Muscle of back (tissue), 11 donors: Measurements from ENCODE around the gene QPRT. TPM values are rescaled to one million over a fixed set of nuclear protein-coding genes. Genes with fewer than 3 reads are reported as not detected.
"Not testable (repeated sequence)": the region's sequence is repeated elsewhere in the genome, so short reads cannot be mapped to it uniquely, and the experiment has no call there.

Experiments used
- DNase-seq, 3 donors: peaks; one replicate each; pipeline versions ENCODE4 v3.0.0 to v3.0.0-alpha.2; 2013
- polyA plus RNA-seq, 10 donors: library from polyadenylated mRNA; unstranded; fragments of 120-200 nt; gene quantifications; one replicate each; pipeline ENCODE4 v1.2.1, GENCODE V29; 2013; ENCODE audit not compliant: insufficient read length in 10 of 10

QPRT gene
- polyA plus RNA-seq, 10 donors = 47.6 to 64.3 (median 57.5) TPM

DNA sequence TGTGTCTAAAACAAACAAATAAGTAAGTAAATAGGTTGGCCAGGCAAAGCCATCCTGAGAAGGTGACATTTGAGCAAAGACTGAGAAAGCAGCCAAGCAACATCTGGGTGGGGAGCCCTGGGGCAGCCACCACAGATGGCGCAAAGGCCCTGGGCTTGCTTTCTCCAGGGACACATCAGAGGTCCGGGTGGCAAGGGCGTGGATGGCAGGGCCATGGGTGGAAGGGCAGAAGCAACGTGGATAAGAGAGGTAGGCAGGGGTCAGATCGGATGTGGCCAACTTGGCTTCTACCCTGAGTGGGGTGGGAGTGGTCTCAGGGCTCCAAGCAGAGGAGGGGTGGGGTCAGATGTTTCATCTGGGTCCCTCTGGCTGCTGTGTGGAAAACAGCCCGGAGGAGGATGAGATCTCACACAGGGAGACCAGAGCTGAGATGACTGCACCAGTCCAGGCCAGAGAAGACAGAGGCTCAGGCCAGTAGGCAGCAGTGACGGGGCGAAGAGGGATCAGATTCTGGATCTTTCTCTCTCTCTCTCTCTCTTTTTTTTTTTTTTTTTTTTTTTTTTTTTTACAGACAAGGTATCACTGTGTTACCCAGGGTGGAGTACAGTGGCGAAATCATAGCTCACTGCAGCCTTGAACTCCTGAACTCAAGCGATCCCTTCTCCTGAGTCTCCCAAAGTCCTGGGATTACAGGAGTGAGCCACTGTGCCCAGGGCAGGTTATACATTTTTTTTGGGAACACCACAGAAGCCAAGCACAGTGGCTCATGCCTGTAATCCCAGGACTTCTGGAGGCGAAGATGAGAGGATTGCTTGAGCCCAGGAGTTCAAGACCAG, 22.1 kb upstream of the QPRT start:
- no peak for DNase-seq

DNA sequence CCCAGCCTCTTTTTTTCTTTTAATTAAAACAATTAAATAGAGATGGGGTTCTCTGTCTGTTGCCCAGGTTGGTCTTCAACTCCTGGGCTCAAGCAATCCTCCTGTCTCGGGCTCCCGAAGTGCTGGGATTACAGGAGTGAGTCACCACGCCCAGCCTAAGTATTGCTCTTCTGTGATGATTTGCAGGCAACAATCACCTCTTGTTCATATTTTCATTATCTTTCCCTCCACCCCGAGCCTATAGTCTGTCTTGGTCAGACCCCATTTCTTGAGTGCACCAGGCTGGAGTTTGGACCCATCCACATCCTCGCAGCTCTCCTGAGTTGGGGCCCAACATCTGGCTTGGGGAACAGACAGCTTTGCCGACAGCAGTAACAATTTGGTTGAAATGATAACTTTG, 20.3 kb upstream of the QPRT start:
- DNase-seq = no peak

DNA sequence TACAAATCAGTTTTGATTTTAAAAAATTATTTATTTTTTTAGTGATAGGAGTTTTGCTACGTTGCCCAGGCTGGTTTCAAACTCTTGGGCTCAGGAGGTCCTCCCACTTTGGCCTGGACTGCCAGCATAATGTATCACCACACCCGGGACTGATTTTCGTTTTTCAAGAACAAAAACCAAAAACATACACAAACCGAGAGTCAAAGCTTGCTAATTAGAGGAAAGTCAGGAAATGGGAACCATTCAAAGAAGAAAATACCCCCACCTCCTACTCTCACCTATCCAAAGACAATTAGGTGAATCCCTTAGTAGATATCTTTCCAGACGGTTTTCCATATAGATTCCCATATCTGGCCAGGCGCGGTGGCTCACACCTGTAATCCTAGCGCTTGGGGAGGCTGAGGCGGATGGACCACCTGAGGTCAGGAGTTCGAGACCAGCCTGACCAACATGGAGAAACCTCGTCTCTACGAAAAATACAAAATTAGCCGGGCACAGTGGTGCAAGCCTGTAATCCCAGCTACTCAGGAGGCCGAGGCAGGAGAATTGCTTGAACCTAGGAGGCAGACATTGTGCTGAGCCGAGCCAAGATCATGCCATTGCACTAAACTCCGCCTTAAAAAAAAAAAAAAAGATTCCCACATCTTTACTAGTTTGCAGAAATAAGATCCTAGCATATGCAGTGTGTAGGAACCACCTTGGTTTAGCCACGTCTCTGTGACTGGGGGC, 16.8 kb upstream of the QPRT start:
- DNase-seq = no peak

DNA sequence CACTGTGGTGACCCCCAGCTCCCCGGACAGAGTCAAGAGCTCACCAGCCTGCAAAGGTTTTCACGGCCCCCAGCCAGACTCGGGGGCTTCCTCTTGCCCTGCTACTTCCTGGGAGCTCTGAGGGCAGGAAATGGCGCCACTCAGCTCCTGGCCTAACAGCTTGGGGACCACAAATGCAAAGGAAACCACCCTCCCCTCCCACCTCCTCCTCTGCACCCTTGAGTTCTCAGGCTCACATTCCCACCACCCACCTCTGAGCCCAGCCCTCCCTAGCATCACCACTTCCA, 16.3 kb upstream of the QPRT start:
- DNase-seq = peak in 1 of 3 donors; percentile 9

DNA sequence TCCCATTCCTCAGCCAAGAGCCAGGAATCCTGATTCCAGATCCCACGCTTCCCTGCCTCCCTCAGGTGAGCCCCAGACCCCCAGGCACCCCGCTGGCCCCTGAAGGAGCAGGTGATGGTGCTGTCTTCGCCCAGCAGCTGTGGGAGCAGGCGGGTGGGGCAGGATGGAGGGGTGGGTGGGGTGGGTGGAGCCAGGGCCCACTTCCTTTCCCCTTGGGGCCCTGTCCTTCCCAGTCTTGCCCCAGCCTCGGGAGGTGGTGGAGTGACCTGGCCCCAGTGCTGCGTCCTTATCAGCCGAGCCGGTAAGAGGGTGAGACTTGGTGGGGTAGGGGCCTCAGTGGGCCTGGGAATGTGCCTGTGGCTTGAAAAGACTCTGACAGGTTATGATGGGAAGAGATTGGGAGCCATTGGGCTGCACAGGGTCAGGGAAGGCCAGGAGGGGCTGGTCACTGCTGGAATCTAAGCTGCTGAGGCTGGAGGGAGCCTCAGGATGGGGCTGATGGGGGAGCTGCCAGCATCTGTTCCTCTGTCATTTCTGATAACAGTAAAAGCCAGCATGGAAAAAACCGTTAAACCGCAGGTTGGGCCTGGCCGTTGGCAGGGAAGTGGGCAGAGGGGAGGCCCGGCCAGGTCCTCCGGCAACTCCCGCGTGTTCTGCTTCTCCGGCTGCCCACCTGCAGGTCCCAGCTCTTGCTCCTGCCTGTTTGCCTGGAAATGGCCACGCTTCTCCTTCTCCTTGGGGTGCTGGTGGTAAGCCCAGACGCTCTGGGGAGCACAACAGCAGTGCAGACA, 15.8 kb upstream of the QPRT start, which contains the start of gene SPN:
SPN (plus strand) TSS at position 232 of the 791 bp plus-strand sequence; CDS start at position 714, 482 bp downstream.
- peak in 1 of 3 donors; percentile 14 for DNase-seq

DNA sequence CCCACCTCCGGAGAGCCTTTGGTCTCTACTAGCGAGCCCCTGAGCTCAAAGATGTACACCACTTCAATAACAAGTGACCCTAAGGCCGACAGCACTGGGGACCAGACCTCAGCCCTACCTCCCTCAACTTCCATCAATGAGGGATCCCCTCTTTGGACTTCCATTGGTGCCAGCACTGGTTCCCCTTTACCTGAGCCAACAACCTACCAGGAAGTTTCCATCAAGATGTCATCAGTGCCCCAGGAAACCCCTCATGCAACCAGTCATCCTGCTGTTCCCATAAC, 15.2 kb upstream of the QPRT start:
- no peak for DNase-seq

DNA sequence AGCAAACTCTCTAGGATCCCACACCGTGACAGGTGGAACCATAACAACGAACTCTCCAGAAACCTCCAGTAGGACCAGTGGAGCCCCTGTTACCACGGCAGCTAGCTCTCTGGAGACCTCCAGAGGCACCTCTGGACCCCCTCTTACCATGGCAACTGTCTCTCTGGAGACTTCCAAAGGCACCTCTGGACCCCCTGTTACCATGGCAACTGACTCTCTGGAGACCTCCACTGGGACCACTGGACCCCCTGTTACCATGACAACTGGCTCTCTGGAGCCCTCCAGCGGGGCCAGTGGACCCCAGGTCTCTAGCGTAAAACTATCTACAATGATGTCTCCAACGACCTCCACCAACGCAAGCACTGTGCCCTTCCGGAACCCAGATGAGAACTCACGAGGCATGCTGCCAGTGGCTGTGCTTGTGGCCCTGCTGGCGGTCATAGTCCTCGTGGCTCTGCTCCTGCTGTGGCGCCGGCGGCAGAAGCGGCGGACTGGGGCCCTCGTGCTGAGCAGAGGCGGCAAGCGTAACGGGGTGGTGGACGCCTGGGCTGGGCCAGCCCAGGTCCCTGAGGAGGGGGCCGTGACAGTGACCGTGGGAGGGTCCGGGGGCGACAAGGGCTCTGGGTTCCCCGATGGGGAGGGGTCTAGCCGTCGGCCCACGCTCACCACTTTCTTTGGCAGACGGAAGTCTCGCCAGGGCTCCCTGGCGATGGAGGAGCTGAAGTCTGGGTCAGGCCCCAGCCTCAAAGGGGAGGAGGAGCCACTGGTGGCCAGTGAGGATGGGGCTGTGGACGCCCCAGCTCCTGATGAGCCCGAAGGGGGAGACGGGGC, 14.7 kb upstream of the QPRT start:
- peak in 1 of 3 donors; percentile 8 for DNase-seq

DNA sequence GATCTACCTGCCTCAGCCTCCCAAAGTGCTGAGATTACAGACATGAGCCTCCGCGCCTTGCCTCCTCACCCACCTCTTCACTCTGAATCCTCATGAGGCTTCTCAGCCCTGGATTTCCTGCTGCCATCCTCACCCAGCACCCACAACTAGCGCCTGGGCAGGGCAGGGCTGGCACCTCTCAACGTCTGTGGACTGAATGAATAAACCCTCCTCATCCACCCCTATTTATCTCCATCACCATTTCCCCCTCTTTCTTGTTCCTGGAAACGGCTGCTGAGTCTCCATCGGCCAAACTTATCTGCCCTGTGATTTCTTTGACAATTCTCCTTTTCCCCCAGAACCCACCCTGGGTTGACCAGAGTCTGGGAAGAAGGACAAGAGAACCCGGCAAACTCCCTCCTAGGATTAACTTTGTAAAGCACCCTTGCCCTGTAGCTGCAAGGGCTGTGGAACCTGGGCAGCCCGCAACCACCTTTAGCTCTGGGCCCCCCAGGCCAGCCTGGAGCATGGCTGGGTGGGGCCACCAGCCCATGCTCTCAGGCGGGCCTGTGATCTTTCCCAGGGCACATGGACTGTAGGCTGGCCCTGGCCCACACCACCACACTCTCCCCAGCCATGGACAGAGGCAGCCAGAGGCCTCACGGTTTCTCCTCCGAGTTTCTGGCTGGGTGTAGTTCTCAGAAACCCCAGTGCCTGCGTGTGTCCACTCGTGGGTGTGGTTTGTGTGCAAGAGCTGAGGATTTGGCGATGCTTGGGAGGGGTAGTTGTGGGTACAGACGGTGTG, 13.5 kb upstream of the QPRT start:
- DNase-seq = no peak

DNA sequence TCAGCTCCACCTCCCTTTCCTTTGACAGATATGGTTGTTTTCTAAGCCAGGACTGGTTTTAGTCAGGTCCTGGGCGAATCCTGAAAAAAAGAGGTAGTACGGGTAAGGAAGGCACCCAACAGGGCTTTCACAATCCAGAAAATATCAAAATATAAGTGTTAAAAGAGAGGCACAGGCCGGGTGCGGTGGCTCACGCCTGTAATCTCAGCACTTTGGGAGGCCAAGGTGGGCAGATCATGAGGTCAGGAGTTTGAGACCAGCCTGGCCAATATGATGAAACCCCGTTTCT, 11.7 kb upstream of the QPRT start:
- not testable (repeated sequence) for DNase-seq

DNA sequence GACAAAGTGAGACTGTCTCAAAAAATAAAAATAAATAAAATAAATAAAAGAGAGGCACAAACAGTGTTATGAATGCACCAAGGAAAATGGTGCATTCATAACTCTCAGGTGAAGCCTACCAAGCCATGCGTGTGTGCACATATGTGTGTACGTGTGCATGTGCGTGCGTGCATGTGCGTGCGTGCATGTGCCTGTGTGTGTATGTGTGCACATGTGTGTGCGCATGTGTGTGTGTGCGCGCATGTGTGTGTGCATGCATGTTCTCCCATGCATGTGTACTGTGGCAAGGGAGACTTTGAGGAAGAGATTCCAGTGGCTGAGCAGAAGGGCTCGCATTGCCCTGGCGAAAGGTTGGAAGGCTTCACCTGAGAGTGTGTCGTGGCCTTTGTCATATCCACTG, 11.2 kb upstream of the QPRT start:
- DNase-seq = no peak

DNA sequence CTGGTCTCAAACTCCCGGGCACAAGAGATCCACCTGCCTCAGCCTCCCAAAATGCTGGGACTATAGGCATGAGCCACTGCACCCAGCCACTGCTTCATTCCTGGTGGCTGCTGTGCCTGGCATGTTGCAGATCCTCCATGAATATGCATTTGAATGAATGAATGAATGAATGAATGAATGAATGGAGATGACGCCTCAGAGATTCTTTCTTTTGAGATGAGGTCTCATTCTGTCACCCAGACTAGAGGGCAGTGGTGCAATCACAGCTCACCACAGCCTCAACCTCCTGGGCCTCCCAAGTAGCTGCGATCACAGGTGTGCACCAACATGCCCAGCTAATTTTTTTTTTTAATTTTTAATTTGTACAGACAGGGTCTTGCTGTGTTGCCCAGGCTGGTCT, 10.7 kb upstream of the QPRT start:
- DNase-seq = no peak

DNA sequence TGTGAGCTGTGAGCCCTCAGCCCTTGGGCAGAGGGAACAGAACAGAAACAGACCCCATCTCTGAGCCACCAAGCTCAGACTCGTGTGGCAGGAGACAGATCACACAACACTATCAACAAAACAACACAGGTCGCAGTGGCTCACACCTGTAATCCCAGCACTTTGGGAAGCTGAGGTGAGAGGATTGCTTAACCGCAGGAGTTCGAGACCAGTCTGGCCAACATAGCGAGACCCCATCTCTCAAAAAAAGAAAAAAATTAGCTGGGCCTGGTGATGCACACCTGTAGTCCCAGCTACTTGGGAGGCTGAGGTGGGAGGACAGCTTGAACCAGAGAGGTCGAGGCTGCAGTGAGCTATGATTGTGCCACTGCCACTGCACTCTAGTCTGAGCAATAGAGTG, 5.5 kb upstream of the QPRT start:
- no peak for DNase-seq

DNA sequence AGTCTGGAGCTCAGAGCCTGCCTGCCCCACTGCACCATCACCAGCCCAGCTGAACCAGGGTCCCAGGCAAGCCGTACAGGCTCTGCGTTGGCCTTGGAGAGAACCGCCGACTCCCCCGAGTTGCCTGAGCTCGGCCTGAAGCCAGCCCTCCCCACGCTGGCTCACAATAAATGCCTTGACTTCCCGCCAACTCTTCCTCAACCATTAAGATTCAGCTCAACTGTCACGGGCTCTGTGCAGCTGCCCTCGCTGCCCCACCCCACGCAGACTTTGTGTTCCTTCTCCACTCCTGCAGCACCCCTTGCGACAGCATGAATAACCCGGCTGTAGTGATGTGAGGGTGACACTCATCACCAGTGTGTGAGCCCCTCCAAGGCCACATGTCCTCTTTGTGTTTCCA, 4.8 kb upstream of the QPRT start:
- peak; percentile 55 to 86 (median 67) for DNase-seq

DNA sequence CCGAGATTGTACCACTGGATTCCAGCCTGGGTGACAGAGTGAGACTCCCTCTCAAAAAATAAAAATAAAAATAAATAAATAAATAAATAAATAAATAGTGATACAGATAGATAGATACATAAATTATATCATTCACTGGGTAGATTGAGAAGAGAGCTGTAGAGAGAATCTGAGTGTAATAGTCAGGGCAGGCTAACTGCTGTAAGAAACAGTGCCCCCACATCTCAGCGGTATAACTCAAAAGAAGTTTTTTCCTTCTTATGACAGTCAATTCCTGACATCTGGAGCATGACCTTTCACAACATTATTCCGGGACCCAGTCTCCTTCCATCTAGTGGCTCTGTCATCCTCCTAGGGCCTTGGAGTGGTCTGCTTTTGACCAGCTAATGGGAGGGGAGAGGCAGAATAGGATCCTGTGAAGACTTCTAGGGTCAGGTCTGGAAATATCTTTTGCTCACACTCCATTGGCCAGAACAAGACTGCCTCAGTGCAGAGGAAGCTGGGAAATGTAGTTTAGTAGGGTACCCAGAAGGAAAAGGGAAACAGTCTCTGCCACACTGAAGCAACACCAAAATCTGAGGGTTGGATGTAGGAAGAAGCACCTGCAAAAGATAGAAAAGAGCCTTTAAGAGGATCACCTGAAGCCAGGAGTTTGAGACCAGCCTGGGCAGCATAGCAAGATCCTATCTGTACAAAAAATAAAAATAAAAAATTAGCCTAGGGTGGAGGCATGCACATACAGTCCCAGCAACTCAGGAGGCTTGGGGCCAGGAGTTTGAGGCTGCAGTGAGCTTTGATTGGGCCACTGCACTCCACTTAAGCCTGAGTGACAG, 3.0 kb upstream of the QPRT start:
- DNase-seq = peak in 2 of 3 donors; percentile 27 to 62

DNA sequence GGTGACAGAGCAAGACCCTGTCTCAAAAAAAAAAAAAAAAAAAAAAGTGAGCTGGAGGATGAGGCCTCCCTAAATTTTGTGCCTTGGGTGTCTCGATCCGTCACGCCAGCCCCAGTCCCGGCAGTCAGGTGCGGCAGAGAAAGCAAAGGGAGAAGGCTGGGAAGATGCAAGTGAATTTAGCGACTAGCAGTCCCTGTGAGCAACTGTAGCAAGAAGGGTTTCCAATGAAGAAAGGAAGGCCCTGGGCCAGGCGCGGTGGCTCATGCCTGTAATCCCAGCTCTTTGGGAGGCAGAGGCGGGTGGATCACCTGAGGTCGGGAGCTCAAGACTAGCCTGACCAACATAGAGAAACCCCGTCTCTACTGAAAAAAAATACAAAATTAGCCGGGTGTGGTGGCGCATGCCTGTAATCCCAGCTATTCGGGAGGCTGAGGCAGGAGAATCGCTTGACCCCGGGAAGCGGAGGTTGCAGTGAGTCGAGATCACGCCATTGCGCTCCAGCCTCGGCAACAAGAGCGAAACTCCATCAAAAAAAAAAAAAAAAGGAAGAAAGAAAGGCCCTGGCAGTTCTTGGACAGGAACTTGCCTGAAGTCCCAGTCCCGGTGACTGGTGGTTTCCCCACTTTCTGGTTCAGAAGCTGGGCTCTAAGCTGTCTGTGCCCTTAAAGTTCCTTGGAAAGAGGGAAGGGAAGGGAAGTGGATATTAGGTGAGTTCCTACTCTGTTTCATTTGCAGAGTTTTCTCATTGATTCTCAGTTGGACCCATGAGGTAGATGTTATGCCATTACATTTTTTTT, 1.8 kb upstream of the QPRT start:
- no peak for DNase-seq

DNA sequence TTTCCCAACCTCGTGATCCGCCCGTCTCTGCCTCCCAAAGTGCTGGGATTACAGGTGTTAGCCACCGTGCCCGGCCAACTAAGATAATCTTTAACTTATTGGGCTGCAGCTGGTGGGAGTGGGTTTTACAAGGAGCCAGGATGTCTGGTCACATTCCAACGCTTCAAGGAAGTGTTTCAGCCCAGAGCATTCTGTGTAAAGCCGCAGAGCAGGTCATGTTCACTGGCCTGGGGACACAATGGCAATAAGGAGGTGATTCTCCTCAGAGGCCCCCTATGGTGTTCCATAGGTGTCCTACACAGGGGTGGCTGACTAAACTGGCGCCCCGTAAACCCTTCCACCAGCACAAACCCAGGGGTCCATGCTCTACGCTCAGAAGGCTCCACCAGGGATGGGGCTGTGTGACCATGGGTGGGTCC, 1.2 kb downstream of the QPRT start:
- no peak for DNase-seq

DNA sequence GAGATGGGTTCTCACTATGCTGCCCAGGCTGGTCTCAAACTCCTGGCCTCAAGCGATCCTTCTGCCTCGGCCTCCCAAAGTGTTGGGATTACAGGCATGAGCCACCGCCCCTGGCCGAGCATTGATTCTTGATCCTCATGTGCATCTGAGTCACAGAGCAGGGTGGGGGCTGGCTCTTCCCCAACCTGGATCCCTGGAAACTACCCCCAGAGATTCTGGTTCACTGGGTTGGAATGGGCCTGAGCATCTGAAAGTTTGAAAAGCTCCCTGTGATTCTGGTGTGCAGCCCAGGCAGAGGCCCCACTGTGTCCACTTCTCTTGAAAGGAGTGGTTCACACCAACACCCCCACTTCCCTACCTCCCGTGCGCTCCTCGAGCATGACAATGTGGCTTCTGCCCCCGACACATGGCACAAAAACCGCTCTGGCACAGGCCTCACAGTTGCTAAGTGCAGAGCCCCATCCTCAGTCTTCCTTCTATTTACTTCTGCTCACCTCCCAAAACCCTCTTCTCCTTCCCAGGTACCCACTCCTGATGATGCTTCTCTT, 4.6 kb downstream of the QPRT start:
- no peak for DNase-seq

DNA sequence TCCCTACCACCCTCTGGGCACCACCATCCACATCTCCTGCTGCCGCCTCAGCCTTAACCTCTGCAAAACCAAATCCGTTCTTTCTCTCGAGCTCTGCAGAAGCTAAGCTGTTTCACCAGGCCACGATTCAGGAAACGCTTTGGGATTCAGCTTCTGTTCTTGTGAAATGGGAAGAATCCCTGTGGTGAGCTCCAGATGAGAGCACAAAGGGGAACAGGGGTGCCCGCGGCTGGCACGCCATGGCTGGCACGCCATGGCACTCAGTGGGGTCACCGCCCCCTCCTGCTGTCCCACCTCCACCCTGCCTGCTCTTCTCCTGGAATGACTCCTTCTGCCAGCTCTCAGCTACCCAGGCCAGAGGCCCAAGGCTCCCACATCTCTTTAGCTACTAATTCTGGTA, 5.7 kb downstream of the QPRT start:
- DNase-seq = no peak

DNA sequence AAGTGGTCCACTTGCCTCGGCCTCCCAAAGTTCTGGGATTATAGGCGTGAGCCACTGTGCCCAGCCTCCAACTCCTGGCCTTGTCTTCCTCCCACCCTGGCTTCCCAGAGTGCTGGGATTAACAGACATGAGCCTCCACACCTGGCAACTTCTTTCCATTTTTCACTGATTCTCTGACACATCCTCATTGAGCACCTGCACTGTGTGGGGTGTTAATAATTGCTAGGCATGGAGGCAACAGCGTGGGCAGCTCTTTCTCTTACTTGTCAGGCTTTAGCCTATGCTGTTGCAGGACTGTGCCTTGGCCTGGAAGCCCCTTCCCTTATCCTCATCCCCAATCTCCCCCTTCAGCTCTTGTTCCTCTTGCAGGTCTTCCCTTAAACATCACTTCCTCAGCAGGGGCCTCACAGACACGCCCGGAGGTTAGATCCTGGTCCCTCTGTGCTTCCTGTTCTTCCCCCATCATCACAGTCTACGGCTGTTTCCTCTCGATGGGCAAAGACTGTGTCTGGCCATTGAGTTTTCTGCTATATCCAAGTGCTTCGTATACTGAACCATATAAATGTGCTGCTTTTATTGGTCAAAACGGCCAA, 7.9 kb downstream of the QPRT start:
- no peak for DNase-seq
